ENCODE measurements around the gene TAPBP.
"Not testable (repeated sequence)": the region's sequence is repeated elsewhere in the genome, so short reads cannot be mapped to it uniquely, and the experiment has no call there.

TAPBP gene

GRCh38 chr6:33276581-33276863 lies 37.4 kb downstream of the TAPBP start:
- DNase-seq (ENCODE audit: low read depth in 2 of 2) = no peak

- DNase-seq (ENCODE audit: low read depth in 2 of 2) = not testable (repeated sequence)
These were observed 37.9 kb downstream of the TAPBP start for GRCh38 chr6:33275795-33276580.

- no peak for DNase-seq (ENCODE audit: low read depth in 2 of 2)
These were observed 39.7 kb downstream of the TAPBP start for GRCh38 chr6:33273924-33274902.

GRCh38 chr6:33273129-33273923 lies 40.6 kb downstream of the TAPBP start:
- no peak for DNase-seq (ENCODE audit: low read depth in 2 of 2)

GRCh38 chr6:33272275-33273128 lies 41.4 kb downstream of the TAPBP start:
- no peak for DNase-seq (ENCODE audit: low read depth in 2 of 2)

- peak; percentile 80 to 85 for DNase-seq (ENCODE audit: low read depth in 2 of 2)
These were observed 42.2 kb downstream of the TAPBP start, which contains the start of the genes RPS18 and VPS52 for GRCh38 chr6:33271468-33272274. Gene RPS18 (plus strand): TSS chr6:33272075. CDS start chr6:33272120, 45 bp downstream. Gene VPS52 (minus strand): TSS chr6:33271876. CDS start chr6:33271675, 201 bp downstream.

- no peak for DNase-seq (ENCODE audit: low read depth in 2 of 2)
These were observed 42.8 kb downstream of the TAPBP start for GRCh38 chr6:33271117-33271467.

- DNase-seq (ENCODE audit: low read depth in 2 of 2) = no peak
These were observed 49.9 kb downstream of the TAPBP start for GRCh38 chr6:33264015-33264414.

GRCh38 chr6:33262490-33262889 lies 51.4 kb downstream of the TAPBP start:
- DNase-seq (ENCODE audit: low read depth in 2 of 2) = not testable (repeated sequence)

GRCh38 chr6:33259032-33259431 lies 54.8 kb downstream of the TAPBP start:
- no peak for DNase-seq (ENCODE audit: low read depth in 2 of 2)

GRCh38 chr6:33254591-33254990 lies 59.3 kb downstream of the TAPBP start:
- no peak for DNase-seq (ENCODE audit: low read depth in 2 of 2)

GRCh38 chr6:33252759-33253158 lies 61.1 kb downstream of the TAPBP start:
- DNase-seq (ENCODE audit: low read depth in 2 of 2) = no peak

- no peak for DNase-seq (ENCODE audit: low read depth in 2 of 2)
These were observed 62.4 kb downstream of the TAPBP start for GRCh38 chr6:33251395-33252012.

GRCh38 chr6:33250731-33251130 lies 63.1 kb downstream of the TAPBP start:
- no peak for DNase-seq (ENCODE audit: low read depth in 2 of 2)

GRCh38 chr6:33249732-33250630 lies 63.9 kb downstream of the TAPBP start:
- DNase-seq (ENCODE audit: low read depth in 2 of 2) = no peak

All from stimulated activated CD4-positive, alpha-beta T cell treated with anti-CD3 and anti-CD28 coated beads, Interleukin-12 subunit alpha, Interleukin-12 subunit beta, amount 100 ng/mL, for 24 hours (primary cell).